ENCODE measurements around the gene CYP21A2.

DNA sequence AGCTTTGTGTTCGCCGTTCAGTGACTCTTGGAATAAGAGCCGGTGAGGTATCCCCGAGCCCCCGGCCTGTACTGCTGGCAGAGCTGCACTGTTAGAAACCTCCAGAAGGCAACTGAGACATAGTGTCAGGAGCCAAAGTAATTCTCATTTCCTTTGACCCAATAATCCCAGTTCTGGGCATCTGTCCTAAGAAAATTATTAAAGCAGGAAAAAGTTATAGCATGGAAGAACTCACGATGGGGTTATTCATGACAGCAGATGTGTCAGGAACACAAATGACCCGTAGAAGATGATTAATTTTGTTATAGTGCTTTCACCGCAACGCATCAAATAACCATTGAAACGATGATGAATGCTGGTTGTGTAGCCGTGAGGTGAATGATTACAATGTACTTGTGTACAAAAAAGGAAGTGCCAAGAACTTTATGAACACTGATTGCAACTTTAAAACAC lies 20.3 kb downstream of the CYP21A2 start:
- TF ChIP-seq, protein P1, sequence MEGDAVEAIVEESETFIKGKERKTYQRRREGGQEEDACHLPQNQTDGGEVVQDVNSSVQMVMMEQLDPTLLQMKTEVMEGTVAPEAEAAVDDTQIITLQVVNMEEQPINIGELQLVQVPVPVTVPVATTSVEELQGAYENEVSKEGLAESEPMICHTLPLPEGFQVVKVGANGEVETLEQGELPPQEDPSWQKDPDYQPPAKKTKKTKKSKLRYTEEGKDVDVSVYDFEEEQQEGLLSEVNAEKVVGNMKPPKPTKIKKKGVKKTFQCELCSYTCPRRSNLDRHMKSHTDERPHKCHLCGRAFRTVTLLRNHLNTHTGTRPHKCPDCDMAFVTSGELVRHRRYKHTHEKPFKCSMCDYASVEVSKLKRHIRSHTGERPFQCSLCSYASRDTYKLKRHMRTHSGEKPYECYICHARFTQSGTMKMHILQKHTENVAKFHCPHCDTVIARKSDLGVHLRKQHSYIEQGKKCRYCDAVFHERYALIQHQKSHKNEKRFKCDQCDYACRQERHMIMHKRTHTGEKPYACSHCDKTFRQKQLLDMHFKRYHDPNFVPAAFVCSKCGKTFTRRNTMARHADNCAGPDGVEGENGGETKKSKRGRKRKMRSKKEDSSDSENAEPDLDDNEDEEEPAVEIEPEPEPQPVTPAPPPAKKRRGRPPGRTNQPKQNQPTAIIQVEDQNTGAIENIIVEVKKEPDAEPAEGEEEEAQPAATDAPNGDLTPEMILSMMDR (IDR thresholded peaks at IDR 0.05; ENCODE audit: poor library complexity) = no peak
- TF ChIP-seq EZH2phosphoT487 (IDR thresholded peaks at IDR 0.05; ENCODE audit: low read depth, severe bottlenecking, unreplicated experiment) = no peak

Data from hepatocyte (in vitro differentiated cells).